Measurements from ENCODE around the gene PCGF6. TPM values are rescaled to one million over a fixed set of nuclear protein-coding genes. Genes with fewer than 3 reads are reported as not detected.
A peak's percentile ranks its signal among the peaks of the same experiment; 100 is the strongest.

PCGF6 gene
- total RNA-seq, 1 experiment from 2014 or later: 11.6 TPM

DNA sequence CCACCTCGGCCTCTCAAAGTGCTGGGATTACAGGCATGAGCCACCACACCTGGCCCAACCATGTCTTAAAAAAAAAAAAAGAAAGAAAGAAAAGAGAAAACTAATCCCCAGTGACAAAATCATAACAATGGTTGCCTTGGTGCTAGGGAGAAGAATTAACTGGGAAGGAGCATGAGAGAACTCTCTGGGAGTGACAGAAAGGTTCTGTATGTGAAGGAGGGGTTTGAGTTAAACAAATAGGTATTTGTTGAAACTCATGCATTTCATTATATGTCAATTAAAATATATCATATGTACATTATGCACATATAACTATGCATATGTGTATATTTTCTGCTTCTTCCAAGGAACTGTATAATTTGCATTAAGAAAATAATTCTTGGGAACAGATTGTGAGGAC, 40.7 kb downstream of the PCGF6 start:
- Histone ChIP-seq H3F3A (ENCODE audit: low read length, unreplicated experiment) (no peaks in the 10 kb centered on the region), H3K4me3 (ENCODE audit: low read length) (no peak overlapping the region), H3K4me2 (ENCODE audit: low read length) (no peak overlapping the region), H2AFZ (ENCODE audit: low read length) (no peak overlapping the region), H3K27me3 (ENCODE audit: low read length) (no peaks in the 10 kb centered on the region), H4K20me1 (ENCODE audit: low read length) (no peaks in the 10 kb centered on the region), H3K9ac (ENCODE audit: low read length) (no peak overlapping the region), H3K4me1 (ENCODE audit: insufficient read depth, low read length) (no peaks in the 10 kb centered on the region), H3K36me3 (ENCODE audit: low read depth, low read length) (peaks cover 8% of the 10 kb centered on the region), H3K9me3 (ENCODE audit: low read length) (no peaks in the 10 kb centered on the region), H3K27ac (ENCODE audit: low read length) (no peak overlapping the region), H3K79me2 (ENCODE audit: low read length) (no peaks in the 10 kb centered on the region), H3K9me2 (replicated peaks; ENCODE audit: low read length) (no peaks in the 10 kb centered on the region)
- CTCF ChIA-PET: no interaction called here
- TF ChIP-seq, protein P1, sequence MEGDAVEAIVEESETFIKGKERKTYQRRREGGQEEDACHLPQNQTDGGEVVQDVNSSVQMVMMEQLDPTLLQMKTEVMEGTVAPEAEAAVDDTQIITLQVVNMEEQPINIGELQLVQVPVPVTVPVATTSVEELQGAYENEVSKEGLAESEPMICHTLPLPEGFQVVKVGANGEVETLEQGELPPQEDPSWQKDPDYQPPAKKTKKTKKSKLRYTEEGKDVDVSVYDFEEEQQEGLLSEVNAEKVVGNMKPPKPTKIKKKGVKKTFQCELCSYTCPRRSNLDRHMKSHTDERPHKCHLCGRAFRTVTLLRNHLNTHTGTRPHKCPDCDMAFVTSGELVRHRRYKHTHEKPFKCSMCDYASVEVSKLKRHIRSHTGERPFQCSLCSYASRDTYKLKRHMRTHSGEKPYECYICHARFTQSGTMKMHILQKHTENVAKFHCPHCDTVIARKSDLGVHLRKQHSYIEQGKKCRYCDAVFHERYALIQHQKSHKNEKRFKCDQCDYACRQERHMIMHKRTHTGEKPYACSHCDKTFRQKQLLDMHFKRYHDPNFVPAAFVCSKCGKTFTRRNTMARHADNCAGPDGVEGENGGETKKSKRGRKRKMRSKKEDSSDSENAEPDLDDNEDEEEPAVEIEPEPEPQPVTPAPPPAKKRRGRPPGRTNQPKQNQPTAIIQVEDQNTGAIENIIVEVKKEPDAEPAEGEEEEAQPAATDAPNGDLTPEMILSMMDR (conservative IDR thresholded peaks at IDR 0.05; ENCODE audit: low read depth, low read length): no peak
- TF ChIP-seq EZH2 (IDR thresholded peaks at IDR 0.05; ENCODE audit: low read length, unreplicated experiment) (no peak), EZH2phosphoT487 (IDR thresholded peaks at IDR 0.05; ENCODE audit: borderline replicate concordance, low read length) (no peak)
- no TSS peak for BruUV-seq (replicated peaks)
- DNase-seq: no peak
- intact Hi-C loops (cut with micrococcal nuclease): no loop called here
- POLR2A ChIA-PET (ENCODE audit: unreplicated experiment): no interaction called here
- ATAC-seq: no peak

DNA sequence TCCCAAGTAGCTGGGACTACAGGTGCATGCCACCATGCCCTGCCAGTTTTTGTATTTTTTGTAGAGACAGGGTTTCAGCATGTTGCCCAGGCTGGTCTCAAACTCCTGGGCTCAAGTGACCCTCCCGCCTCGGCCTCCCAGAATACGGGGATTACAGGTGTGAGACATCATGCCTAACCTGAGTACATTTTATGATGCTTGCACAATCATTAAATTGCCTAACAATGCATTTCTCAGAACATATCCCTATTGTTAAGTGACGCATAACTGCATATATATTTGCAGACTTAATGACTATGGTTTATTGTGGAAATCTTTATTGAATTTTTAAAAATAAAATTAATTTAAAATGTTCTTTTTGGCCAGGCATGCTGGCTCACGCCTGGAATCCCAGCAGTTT, 43.3 kb downstream of the PCGF6 start:
- no peaks in the 10 kb centered on the region for H3K79me2 ChIP-seq (ENCODE audit: low read length)
- TF ChIP-seq, protein P1 (conservative IDR thresholded peaks at IDR 0.05; ENCODE audit: low read depth, low read length): no peak
- TF ChIP-seq EZH2 (IDR thresholded peaks at IDR 0.05; ENCODE audit: low read length, unreplicated experiment): no peak
- no peak for TF ChIP-seq EZH2phosphoT487 (IDR thresholded peaks at IDR 0.05; ENCODE audit: borderline replicate concordance, low read length)
- H3K9me2 ChIP-seq (replicated peaks; ENCODE audit: low read length): no peaks in the 10 kb centered on the region
- no peaks in the 10 kb centered on the region for H3F3A ChIP-seq (ENCODE audit: low read length, unreplicated experiment)
- no peak overlapping the region for H3K4me2 ChIP-seq (ENCODE audit: low read length)
- no peak overlapping the region for H2AFZ ChIP-seq (ENCODE audit: low read length)
- BruUV-seq (replicated peaks): no TSS peak
- H3K27me3 ChIP-seq (ENCODE audit: low read length): no peaks in the 10 kb centered on the region
- intact Hi-C loops (cut with micrococcal nuclease): no loop called here
- no peaks in the 10 kb centered on the region for H4K20me1 ChIP-seq (ENCODE audit: low read length)
- H3K9ac ChIP-seq (ENCODE audit: low read length): no peak overlapping the region
- CTCF ChIA-PET: no interaction called here
- POLR2A ChIA-PET (ENCODE audit: unreplicated experiment): no interaction called here
- no peaks in the 10 kb centered on the region for H3K9me3 ChIP-seq (ENCODE audit: low read length)
- no peak overlapping the region for H3K27ac ChIP-seq (ENCODE audit: low read length)
- DNase-seq (no peak), ATAC-seq (no peak)
- H3K36me3 ChIP-seq (ENCODE audit: low read depth, low read length): peaks cover 4% of the 10 kb centered on the region; the same call in 1 of the 2 replicates
- H3K4me1 ChIP-seq (ENCODE audit: insufficient read depth, low read length): no peaks in the 10 kb centered on the region
- no peak overlapping the region for H3K4me3 ChIP-seq (ENCODE audit: low read length)

DNA sequence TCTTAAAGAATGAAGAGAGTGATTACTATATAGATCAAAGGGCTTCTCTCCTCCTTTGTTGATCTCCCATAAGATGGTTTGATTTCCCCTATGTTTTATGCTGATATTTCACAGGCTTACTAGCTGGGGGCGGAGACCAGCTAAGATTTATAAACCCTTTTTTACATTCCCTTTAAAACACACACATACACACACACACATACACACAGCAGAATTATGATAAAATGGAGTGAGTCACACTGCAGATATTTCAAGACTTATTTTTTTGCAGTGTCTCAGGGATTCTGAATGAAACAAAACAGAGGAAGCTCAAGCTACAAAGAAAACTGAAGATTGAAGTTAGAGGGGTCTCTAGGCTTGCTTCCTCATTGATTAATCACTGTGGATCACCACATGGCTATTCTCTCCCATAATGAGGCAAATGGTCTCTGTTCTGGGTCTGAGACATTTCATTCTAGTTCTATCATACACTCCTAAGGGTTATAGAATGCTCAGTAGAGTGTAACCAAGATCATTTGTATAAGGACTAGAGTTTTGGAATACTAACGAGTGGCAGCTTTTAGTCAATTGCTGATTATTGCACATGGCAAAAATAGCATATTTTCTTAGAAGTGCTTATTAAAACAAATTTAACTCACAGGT, 55.4 kb downstream of the PCGF6 start:
- CTCF ChIA-PET: no interaction called here
- Histone ChIP-seq H3K9me3 (ENCODE audit: low read length) (no peaks in the 10 kb centered on the region), H3K79me2 (ENCODE audit: low read length) (no peaks in the 10 kb centered on the region), H3K4me2 (ENCODE audit: low read length) (no peak overlapping the region), H3K27me3 (ENCODE audit: low read length) (no peaks in the 10 kb centered on the region), H3K4me1 (ENCODE audit: insufficient read depth, low read length) (peaks cover 9% of the 10 kb centered on the region), H2AFZ (ENCODE audit: low read length) (no peak overlapping the region), H3K9ac (ENCODE audit: low read length) (no peak overlapping the region), H3F3A (ENCODE audit: low read length, unreplicated experiment) (no peaks in the 10 kb centered on the region), H3K36me3 (ENCODE audit: low read depth, low read length) (no peaks in the 10 kb centered on the region), H4K20me1 (ENCODE audit: low read length) (no peaks in the 10 kb centered on the region), H3K9me2 (replicated peaks; ENCODE audit: low read length) (no peaks in the 10 kb centered on the region), H3K4me3 (ENCODE audit: low read length) (no peak overlapping the region), H3K27ac (ENCODE audit: low read length) (no peak overlapping the region)
- BruUV-seq (replicated peaks): no TSS peak
- TF ChIP-seq EZH2 (IDR thresholded peaks at IDR 0.05; ENCODE audit: low read length, unreplicated experiment): no peak
- TF ChIP-seq, protein P1 (conservative IDR thresholded peaks at IDR 0.05; ENCODE audit: low read depth, low read length): no peak
- no peak for TF ChIP-seq EZH2phosphoT487 (IDR thresholded peaks at IDR 0.05; ENCODE audit: borderline replicate concordance, low read length)
- POLR2A ChIA-PET (ENCODE audit: unreplicated experiment): no interaction called here
- peak; percentile 86 for ATAC-seq
- DNase-seq: peak; percentile 63
- intact Hi-C loops (cut with micrococcal nuclease): no loop called here
